ENCODE results near the gene HM13. TPM values are rescaled to one million over a fixed set of nuclear protein-coding genes. Genes with fewer than 3 reads are reported as not detected.

The HM13 gene
- total and polyA plus RNA-seq, 2 of the 13 experiments (the other 11 are each of a cell fraction or from before 2014, with no cell fraction given), result 118 to 243 TPM

GRCh38 chr20:31587545-31588389 is 73.5 kb downstream of the HM13 start (continued):
- TF ChIP-seq RERE (CRISPR knock-in tag; IDR thresholded peaks at IDR 0.05; ENCODE audit: low read depth) (no peak), CENPT (CRISPR knock-in tag; IDR thresholded peaks at IDR 0.05; ENCODE audit: low read depth) (no peak), ZNF660 (CRISPR knock-in tag; IDR thresholded peaks at IDR 0.05; ENCODE audit: borderline replicate concordance, low read depth) (no peak), KLF6 (CRISPR knock-in tag; IDR thresholded peaks at IDR 0.05) (peak; percentile 43; the same call in 1 of the 2 replicates), MED1 (CRISPR knock-in tag; IDR thresholded peaks at IDR 0.05) (no peak; the same call in none of the 2 replicates), ZNF800 (CRISPR knock-in tag; IDR thresholded peaks at IDR 0.05) (no peak), CEBPG (CRISPR knock-in tag; IDR thresholded peaks at IDR 0.05) (no peak), TBL1XR1 (IDR thresholded peaks at IDR 0.05; ENCODE audit: borderline replicate concordance, low read length, partially characterized antibody) (no peak), CREB1 (IDR thresholded peaks at IDR 0.05) (peak; percentile 78), CREB1 (CRISPR knock-in tag; IDR thresholded peaks at IDR 0.05) (no peak), HES4 (CRISPR knock-in tag; IDR thresholded peaks at IDR 0.05; ENCODE audit: borderline replicate concordance) (no peak; the same call in 1 of the 2 replicates), ARID4A (CRISPR knock-in tag; IDR thresholded peaks at IDR 0.05; ENCODE audit: borderline replicate concordance) (peak; percentile 71)

All from HepG2 (cell line).